AG04450 (cell line): ENCODE data around the gene ACKR1. TPM values are rescaled to one million over a fixed set of nuclear protein-coding genes. Genes with fewer than 3 reads are reported as not detected.

Experiments used
- CTCF ChIA-PET: fragments of 300-600, 350-600 bp; formaldehyde crosslinking; extraction: SDS; loops from one replicate; lab custom pipeline; 2022; ENCODE audit warnings: antibody characterized with exemption, inconsistent platforms; lab: Charles Lee
- POLR2A ChIA-PET: fragments of 350-600 bp; formaldehyde crosslinking; extraction: SDS; loops from one replicate; lab custom pipeline; 2021; ENCODE audit warnings: antibody characterized with exemption, inconsistent platforms; lab: Yijun Ruan, JAX
- DNase-seq: peaks from one replicate; pipeline ENCODE4 v3.0.0-alpha.2; 2011; ENCODE audit warnings: low read depth, low spot score
- H3K27ac ChIP-seq: one replicate; pipeline ENCODE4 v1.5.1; 2012; ENCODE audit warnings: low read depth, low read length, control low read depth
- H3K27me3 ChIP-seq: one replicate; pipeline ENCODE4 v1.6.0; 2012; ENCODE audit warnings: low read length; ENCODE audit not compliant: control insufficient read depth, insufficient read depth
- H3K4me3 ChIP-seq: 2 replicates; pipeline ENCODE4 v1.5.1; 2011; ENCODE audit warnings: mild to moderate bottlenecking, low read depth, low read length, control low read depth
- H3K9me3 ChIP-seq: 2 replicates; pipeline ENCODE4 v1.5.1; 2012; ENCODE audit warnings: low read length; ENCODE audit not compliant: control insufficient read depth, insufficient read depth
- polyA plus RNA-seq: library from polyadenylated mRNA; depleted of rRNA; stranded (reverse); fragments of >200 nt; gene quantifications from 2 replicates; pipeline ENCODE4 v1.2.3, GENCODE V29; 2011
- TF ChIP-seq, protein P1 (sequence below): IDR thresholded peaks from 2 replicates; pipeline ENCODE4 v1.5.1; 2011; ENCODE audit warnings: low read depth, low read length, control low read depth, inconsistent platforms

ACKR1 gene
- polyA plus RNA-seq, 1 experiment = not detected

- POLR2A ChIA-PET = no interaction called here
- no peaks in the 10 kb centered on the region for H3K9me3 ChIP-seq
- no peak overlapping the region for H3K27ac ChIP-seq
- no peak for DNase-seq
- TF ChIP-seq, protein P1, sequence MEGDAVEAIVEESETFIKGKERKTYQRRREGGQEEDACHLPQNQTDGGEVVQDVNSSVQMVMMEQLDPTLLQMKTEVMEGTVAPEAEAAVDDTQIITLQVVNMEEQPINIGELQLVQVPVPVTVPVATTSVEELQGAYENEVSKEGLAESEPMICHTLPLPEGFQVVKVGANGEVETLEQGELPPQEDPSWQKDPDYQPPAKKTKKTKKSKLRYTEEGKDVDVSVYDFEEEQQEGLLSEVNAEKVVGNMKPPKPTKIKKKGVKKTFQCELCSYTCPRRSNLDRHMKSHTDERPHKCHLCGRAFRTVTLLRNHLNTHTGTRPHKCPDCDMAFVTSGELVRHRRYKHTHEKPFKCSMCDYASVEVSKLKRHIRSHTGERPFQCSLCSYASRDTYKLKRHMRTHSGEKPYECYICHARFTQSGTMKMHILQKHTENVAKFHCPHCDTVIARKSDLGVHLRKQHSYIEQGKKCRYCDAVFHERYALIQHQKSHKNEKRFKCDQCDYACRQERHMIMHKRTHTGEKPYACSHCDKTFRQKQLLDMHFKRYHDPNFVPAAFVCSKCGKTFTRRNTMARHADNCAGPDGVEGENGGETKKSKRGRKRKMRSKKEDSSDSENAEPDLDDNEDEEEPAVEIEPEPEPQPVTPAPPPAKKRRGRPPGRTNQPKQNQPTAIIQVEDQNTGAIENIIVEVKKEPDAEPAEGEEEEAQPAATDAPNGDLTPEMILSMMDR = no peak
- H3K27me3 ChIP-seq = peaks cover 4% of the 10 kb centered on the region
- CTCF ChIA-PET = interaction anchor here (0.7 to 1.1 kb wide), 3 partner anchors 73 to 79 kb away, joined by 3 read pairs; no protein-coding TSS in a partner anchor
- H3K4me3 ChIP-seq = no peak overlapping the region
Observed at GRCh38 chr1:159209061-159209460, 4.4 kb downstream of the ACKR1 start.

DNA sequence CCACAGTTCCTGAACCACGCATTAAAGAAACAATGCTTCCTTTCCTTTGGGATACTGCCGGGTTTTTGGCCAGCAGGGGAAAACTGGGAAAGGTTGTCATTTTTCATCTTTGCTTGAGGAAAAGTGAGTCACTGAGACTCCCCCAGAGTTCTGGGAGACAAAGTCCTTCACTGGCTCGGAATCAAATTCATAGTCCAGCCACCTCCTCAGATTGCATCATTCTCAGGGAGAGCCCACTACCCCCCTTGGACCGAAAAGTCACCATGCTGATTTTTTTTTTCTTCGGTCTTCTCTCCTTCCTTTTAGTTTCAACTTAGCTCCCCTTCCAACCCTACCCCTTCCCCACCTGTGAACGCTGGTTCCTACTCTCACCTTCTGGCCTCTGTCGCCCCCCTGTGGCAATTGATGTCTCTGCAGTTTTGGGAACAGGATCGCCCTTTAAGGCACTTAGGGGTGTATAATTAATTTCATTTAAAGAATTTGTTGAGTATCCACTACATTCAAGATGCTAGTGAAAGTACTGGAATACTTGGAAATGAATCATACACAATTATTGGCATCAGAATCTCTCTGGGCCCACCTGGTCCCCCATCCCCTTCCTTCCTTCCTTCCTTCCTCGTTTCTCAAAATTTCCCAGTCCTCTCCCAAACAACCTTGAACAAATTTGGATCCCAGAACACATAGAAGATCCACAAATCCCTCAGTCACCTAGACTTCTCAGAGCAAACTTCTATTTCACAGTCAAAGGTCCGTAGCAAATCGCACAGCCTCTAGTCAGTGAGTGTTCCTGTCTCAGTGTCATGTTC, 6.9 kb downstream of the ACKR1 start:
- H3K4me3 ChIP-seq = no peak overlapping the region
- DNase-seq = no peak
- TF ChIP-seq, protein P1 = peak; percentile 76
- H3K27ac ChIP-seq = no peak overlapping the region
- ChIA-PET CTCF (interaction anchor here (0.6 to 5.4 kb wide), 15 partner anchors 9 to 794 kb away, joined by 3 to 68 read pairs (median 5); no protein-coding TSS in a partner anchor), POLR2A (no interaction called here)
- no peaks in the 10 kb centered on the region for H3K27me3 ChIP-seq
- H3K9me3 ChIP-seq = no peaks in the 10 kb centered on the region

GRCh38 chr1:159212596-159212995, 7.9 kb downstream of the ACKR1 start:
- Histone ChIP-seq H3K9me3 (no peaks in the 10 kb centered on the region), H3K27me3 (no peaks in the 10 kb centered on the region), H3K27ac (no peak overlapping the region), H3K4me3 (no peak overlapping the region)
- POLR2A ChIA-PET = no interaction called here
- TF ChIP-seq, protein P1 = no peak
- DNase-seq = no peak
- CTCF ChIA-PET = interaction anchor here (0.7 to 5.4 kb wide), 12 partner anchors 9 to 864 kb away, joined by 3 to 68 read pairs (median 8); no protein-coding TSS in a partner anchor

- ChIA-PET CTCF (interaction anchor here (0.6 to 5.4 kb wide), 29 partner anchors 8 to 991 kb away, joined by 3 to 68 read pairs (median 4); no protein-coding TSS in a partner anchor), POLR2A (no interaction called here)
- Histone ChIP-seq H3K27ac (no peak overlapping the region), H3K9me3 (no peaks in the 10 kb centered on the region), H3K27me3 (no peaks in the 10 kb centered on the region), H3K4me3 (no peak overlapping the region)
- no peak for DNase-seq
- TF ChIP-seq, protein P1 = peak; percentile 95
Observed at GRCh38 chr1:159214149-159214760, 9.6 kb downstream of the ACKR1 start.
